Measurements from ENCODE around the gene PPP1R7.

Gene PPP1R7

DNA sequence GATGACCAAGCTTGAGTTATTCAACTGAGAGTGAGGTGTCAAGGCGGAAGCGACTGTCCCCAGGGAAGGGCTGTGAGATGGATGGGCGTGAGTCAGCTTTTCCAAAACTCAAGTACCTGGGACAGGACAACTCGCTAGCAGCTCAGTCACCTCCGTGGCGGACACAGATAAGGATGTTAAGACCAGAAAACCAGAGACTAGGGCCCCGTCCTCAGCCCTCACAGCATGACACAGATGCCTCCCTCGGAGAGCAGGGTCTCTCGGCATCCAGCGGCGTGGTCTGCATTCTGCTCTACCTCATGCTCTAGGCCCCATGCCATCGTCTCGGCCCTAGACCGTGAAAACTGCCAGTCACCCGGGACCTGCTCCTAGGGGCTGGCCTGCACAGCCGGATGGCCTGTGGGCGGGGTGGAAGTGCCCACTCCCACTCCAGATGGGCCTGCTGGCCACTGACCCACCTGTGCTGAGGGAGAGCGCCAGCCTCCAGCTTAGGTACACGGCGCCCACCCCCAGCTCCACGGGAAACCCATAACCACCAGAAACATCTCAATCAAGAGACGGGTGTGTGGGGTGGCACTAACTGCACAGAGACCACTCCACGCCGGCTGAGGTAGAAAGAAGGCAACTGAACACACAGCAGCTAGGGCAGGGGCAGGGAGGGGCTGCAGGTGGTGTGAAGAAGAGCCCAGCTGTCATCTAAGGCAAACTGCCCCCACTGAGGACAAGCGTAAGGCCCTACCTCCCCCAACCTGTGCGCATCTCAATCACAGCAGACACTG, 78.0 kb downstream of the PPP1R7 start:
- in situ Hi-C loops (cut with MboI; ENCODE audit: low sequenced_read_pairs) = no loop called here

GRCh38 chr2:241228860-241229516, 78.7 kb downstream of the PPP1R7 start:
- in situ Hi-C loops (cut with MboI; ENCODE audit: low sequenced_read_pairs) = no loop called here

- in situ Hi-C loops (cut with MboI; ENCODE audit: low sequenced_read_pairs) = no loop called here
Observed at GRCh38 chr2:241229563-241230401, 79.5 kb downstream of the PPP1R7 start.

DNA sequence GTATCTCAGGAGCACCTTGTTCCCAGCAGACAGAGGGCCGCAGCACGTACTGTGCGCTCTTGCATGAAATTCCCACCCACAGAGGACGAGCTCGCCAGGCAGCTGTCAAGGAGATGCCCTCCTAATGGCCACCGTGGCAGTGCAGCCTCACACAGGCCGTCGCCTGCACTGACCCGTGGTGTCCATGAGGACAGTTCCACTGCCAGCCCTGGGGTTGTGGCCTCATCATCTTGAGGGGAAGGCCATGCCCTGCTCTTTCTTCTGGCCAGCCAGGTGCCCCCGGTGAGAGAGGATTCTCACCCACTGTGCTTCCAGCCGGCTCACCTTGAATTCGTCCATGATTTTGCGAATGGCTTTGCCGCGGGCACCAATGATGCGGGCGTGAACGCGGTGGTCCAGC, 80.2 kb downstream of the PPP1R7 start:
- in situ Hi-C loops (cut with MboI; ENCODE audit: low sequenced_read_pairs) = no loop called here

GRCh38 chr2:241232736-241233575, 82.7 kb downstream of the PPP1R7 start:
- in situ Hi-C loops (cut with MboI; ENCODE audit: low sequenced_read_pairs) = no loop called here
